ENCODE measurements around the gene GRWD1.

Gene GRWD1

DNA sequence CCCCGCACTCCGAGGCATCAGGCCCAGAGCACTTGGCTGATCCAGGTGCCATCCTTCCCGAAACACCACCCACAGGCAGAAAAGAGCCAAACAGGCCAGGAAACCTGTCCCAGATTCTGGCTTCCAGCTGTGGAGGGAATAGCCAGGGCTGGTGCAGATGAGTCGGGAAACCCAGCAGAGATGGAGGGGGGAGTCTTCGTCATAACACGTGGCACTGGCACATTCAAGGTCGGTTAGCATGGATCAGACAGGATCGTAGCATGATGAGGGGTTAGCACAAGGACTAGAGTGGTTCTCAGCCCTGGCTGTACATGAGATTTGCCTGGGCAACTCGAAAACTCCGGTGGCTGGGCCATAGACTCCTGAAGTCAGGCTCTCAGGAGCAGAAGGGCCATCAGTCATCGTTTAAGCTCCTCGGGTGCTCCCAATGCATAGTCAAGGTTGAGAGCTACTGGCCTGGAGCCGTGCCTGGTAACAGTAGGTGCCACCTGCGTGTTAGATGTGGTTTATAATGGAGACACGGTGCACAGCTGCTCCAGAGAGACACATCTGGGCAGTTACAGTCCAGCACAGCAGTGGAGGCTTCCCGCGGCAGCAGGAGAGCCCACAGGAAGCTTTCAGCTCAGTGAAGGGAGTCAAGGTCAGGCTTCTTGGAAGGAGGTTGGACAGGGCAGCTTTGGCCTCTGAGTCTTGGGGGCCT lies 29.7 kb downstream of the GRWD1 start:
- peaks cover 4% of the 10 kb centered on the region for H3K4me1 Mint-ChIP-seq
- H3K36me3 Mint-ChIP-seq = peaks cover 16% of the 10 kb centered on the region
- no peak overlapping the region for H3K4me3 Mint-ChIP-seq
- H3K9me3 Mint-ChIP-seq = no peaks in the 10 kb centered on the region
- H3K27me3 Mint-ChIP-seq = no peaks in the 10 kb centered on the region
- H3K27ac Mint-ChIP-seq = no peak overlapping the region
- DNase-seq (ENCODE audit: low spot score in 2 of 2) (no peak), ATAC-seq (ENCODE audit: low read depth) (no peak)

DNA sequence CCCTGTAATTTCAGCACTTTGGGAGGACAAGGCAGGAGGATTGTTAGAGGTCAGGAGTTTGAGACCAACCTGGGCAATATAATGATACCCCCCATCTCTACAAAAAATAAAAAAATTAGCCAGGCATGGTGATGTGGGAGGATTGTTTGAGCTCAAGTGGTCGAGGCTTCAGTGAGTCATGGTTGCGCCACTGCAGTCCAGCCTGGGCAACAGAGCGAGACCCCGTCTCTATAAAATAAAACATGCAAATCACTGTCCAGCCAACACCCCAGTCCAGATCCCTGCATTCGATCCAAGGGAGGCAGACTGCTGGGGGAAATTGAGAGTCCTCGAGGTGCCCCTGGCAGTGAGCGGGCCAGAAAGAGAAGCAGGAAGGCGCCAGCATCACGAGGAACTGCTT lies 30.4 kb downstream of the GRWD1 start:
- no peaks in the 10 kb centered on the region for H3K9me3 Mint-ChIP-seq
- H3K36me3 Mint-ChIP-seq = peaks cover 14% of the 10 kb centered on the region
- no peak overlapping the region for H3K4me3 Mint-ChIP-seq
- H3K27me3 Mint-ChIP-seq = no peaks in the 10 kb centered on the region
- DNase-seq (ENCODE audit: low spot score in 2 of 2) (no peak), ATAC-seq (ENCODE audit: low read depth) (no peak)
- no peak overlapping the region for H3K27ac Mint-ChIP-seq
- peaks cover 7% of the 10 kb centered on the region for H3K4me1 Mint-ChIP-seq

DNA sequence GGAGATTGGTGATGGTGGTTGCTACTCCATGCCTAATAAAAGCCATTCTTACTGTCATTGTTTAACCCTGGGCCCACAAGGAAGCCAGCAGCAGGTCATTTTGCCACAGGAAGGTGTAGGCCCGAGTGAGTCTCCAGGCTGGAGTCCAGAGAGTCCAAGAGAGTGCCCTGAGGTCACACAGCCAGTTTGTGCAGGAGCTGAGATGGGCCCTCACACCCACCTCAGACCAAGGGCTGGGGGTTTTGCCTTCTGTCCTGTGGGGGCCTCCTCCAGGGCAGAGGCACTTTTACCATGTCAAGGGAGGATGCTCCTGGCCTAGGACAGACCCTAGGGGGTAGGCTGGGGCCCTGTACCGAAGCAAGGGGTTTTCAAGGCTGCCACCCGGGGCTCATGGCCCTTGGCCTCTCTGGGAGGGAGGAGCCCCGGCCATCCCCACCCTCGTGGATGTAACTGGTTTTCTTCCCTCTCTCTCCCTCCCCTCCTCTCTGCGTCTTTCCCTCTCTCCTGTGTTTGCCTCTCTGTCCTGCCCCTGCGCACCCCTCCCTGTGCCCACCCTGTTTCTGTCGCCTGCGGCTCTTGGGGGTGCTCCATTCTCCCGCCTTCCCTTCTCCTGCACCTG lies 31.4 kb downstream of the GRWD1 start:
- Mint-ChIP-seq H3K9me3 (no peaks in the 10 kb centered on the region), H3K27me3 (no peaks in the 10 kb centered on the region), H3K4me1 (peaks cover 7% of the 10 kb centered on the region), H3K27ac (no peak overlapping the region), H3K4me3 (no peak overlapping the region), H3K36me3 (peaks cover 11% of the 10 kb centered on the region)
- DNase-seq (ENCODE audit: low spot score in 2 of 2) (no peak), ATAC-seq (ENCODE audit: low read depth) (no peak)

DNA sequence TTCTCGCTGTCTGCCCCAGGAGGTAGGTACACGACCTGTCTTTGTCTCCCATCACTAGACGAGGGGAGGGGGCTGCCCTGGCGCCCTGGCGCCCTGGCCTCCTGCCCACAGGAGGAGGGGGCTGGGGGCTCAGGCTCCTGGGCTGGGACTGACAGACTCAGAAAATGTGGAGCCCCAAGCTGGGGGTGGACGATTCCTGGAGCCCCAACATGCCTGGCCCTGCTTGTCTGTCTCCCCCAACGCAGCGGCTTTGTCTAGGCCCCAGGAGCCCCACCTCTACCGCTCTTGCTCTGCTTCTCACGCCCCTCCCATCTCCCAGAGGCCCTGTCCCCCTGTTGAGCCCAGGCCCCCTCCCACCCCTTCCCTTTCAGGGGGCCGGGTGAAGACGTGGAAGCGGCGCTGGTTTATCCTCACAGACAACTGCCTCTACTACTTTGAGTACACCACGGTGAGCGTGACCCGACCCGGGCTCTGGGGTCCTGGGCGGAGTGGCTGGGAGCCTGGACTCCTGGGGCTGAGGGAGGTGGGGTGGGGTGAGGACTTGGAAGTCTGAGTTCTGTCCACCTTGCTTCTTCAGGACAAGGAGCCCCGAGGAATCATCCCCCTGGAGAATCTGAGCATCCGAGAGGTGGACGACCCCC lies 32.0 kb downstream of the GRWD1 start:
- Mint-ChIP-seq H3K9me3 (no peaks in the 10 kb centered on the region), H3K36me3 (peaks cover 7% of the 10 kb centered on the region), H3K27me3 (no peaks in the 10 kb centered on the region), H3K4me1 (peaks cover 7% of the 10 kb centered on the region), H3K4me3 (no peak overlapping the region), H3K27ac (no peak overlapping the region)
- no peak for ATAC-seq (ENCODE audit: low read depth)
- DNase-seq (ENCODE audit: low spot score in 2 of 2) = no peak

DNA sequence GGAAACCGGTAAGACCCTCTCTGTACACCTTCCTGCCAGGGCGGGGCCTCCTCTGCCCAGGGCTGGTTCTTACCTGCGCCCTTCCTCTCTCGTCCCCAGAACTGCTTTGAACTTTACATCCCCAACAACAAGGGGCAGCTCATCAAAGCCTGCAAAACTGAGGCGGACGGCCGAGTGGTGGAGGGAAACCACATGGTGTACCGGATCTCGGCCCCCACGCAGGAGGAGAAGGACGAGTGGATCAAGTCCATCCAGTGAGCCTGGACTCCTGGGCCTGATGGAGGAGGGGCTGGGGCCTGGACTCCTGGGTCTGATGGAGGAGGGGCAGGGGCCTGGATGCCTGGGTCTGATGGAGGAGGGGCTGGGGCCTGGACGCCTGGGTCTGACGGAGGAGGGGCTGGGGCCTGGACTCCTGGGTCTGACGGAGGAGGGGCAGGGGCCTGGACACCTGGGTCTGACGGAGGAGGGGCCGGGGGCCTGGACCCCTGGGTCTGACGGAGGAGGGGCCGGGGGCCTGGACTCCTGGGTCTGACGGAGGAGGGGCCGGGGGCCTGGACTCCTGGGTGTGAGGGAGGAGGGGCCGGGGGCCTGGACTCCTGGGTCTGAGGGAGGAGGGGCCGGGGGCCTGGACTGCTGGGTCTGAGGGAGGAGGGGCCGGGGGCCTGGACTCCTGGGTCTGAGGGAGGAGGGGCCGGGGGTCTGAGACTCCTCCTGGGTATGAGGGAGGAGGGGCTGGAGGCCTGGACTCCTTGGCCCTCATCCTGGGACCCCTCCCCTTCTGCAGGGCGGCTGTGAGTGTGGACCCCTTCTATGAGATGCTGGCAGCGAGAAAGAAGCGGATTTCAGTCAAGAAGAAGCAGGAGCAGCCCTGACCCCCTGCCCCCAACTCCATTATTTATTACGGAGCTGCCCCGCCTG lies 32.8 kb downstream of the GRWD1 start:
- no peak for DNase-seq (ENCODE audit: low spot score in 2 of 2)
- Mint-ChIP-seq H3K4me3 (no peak overlapping the region), H3K27ac (no peak overlapping the region), H3K4me1 (peaks cover 7% of the 10 kb centered on the region), H3K9me3 (no peaks in the 10 kb centered on the region), H3K27me3 (no peaks in the 10 kb centered on the region), H3K36me3 (peaks cover 7% of the 10 kb centered on the region)
- no peak for ATAC-seq (ENCODE audit: low read depth)

DNA sequence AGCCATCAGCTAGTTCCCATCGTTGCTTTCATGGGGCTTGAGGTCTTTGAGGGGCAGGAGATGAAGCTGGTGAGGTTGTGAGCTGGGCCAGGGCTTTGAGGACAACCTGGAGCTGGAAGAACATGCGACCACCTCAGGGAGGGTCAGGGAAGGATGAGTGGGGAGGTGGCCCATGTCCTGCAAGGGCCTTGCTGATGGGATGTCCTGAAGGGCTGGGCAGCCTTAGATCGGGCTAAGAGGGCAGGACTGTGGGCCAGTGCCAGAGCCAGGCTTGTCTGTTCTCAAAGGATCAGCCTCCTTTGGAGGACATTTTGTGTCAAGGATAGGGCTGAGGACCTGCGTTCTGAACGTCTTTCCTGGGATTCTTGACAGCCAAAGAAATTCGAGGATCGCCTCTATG lies 33.9 kb downstream of the GRWD1 start:
- DNase-seq (ENCODE audit: low spot score in 2 of 2) = no peak
- no peak for ATAC-seq (ENCODE audit: low read depth)
- H3K27ac Mint-ChIP-seq = no peak overlapping the region
- peak overlapping the region; percentile 93 for H3K4me3 Mint-ChIP-seq
- H3K4me1 Mint-ChIP-seq = peaks cover 9% of the 10 kb centered on the region
- no peaks in the 10 kb centered on the region for H3K9me3 Mint-ChIP-seq
- peaks cover 4% of the 10 kb centered on the region for H3K27me3 Mint-ChIP-seq
- peaks cover 3% of the 10 kb centered on the region for H3K36me3 Mint-ChIP-seq

DNA sequence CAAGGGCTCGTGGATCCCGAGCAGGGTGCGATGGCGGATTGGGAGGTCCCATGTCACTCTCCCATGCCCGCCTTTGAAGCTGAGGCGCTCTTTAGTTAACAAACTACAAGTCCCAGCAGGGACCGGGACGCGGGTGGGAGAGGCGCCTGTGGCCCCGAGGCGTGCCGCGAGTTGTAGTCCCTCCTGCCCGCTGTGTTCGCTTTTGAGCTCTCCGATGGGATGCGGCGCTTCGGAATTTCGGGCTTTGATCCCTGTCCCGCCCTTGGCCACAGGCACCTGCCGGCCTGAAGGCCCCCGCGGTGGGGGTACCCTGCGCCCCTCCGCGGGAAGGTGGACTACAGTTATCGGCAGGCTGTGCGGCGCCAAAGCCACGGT lies 34.4 kb downstream of the GRWD1 start:
- no peak for DNase-seq (ENCODE audit: low spot score in 2 of 2)
- Mint-ChIP-seq H3K27me3 (peaks cover 4% of the 10 kb centered on the region), H3K4me3 (peak overlapping the region; percentile 93), H3K27ac (peak overlapping the region; percentile 55), H3K36me3 (peaks cover 3% of the 10 kb centered on the region), H3K4me1 (peaks cover 9% of the 10 kb centered on the region), H3K9me3 (no peaks in the 10 kb centered on the region)
- ATAC-seq (ENCODE audit: low read depth) = peak; percentile 67

DNA sequence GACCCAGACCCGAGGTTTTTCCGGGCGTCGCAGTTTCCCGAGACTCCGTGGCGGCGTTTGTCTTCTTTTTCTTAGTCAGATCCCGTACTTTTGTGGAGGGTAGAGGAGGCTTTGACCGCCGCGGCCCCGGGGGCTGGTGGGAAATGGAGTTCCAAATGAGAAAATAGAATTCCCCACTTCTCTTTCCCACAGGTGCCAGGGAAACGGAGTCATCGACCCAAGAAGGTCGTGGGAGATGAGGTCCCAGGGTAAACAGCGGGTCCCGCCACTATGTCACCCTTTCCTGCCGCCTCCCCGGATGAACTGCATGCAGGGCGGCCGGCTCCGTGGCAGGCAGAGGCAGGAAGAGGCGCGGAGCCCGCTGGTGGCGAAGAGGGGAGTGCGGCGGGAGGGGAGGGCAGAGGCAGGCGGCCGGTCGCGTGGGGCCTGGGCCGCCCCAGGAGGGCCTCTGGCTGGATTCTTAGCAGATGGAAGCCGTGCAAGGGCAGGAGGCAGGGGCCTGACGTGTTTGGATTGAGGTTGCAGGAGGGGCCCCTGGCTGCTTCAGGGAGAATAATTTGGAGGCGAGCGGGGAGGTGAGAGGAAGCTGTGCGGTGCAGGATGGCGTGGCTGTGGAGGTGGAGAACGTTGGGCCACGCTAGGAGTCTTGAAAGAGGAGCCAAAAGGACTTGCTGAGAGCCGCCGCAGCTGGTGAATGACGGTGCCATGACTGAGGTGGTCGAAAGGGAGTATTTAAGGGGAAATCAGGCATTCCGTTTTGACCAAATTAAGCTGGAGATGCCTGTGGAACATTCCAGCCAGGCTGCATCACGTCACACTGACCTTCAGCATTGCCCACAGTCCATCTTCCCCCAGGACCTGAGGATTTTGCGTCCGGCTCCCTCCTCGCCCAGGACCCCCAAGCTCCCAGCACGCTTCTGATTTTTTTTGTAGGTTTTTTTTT lies 35.0 kb downstream of the GRWD1 start:
- ATAC-seq (ENCODE audit: low read depth) = peak; percentile 78
- peaks cover 9% of the 10 kb centered on the region for H3K4me1 Mint-ChIP-seq
- peaks cover 4% of the 10 kb centered on the region for H3K27me3 Mint-ChIP-seq
- peaks cover 2% of the 10 kb centered on the region for H3K36me3 Mint-ChIP-seq
- no peak for DNase-seq (ENCODE audit: low spot score in 2 of 2)
- peak overlapping the region; percentile 93 for H3K4me3 Mint-ChIP-seq
- H3K9me3 Mint-ChIP-seq = no peaks in the 10 kb centered on the region
- H3K27ac Mint-ChIP-seq = peak overlapping the region; percentile 55

DNA sequence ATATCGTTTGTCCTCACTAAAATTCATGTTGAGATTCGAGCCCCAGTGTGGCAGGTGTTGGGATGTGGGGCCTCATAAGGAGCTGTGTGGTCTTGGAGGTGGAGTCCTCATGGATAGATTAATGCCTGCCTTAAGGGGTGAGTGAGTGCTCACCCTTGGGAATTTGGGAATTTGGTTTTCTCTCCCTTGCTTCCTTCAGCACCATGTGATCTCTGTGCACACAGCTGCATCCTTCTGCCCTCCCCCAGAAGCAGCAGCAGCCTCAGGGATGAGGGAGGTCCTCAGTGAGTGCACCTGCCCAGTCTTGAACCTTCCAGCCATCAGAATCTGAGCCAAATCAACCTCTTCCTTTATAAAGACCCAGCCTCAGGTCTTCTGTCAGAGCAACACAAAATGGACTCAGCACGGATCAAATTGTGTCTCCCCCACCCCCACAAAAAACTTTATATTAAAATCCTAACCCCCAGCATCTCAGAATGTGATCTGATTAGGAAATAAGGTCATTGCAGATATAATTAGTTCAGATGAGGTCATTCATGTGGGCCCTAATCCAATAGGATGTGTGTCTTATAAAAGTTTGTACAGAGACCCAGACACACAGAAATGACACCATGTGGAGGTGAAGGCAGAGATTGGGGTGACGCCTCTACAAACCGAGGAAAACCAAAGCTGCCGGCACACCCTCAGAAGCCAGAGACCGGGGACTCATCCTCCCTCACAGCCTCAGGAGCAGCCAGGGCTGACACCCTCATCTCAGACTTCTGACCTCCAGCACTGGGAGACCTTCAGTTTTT lies 36.3 kb downstream of the GRWD1 start:
- H3K4me3 Mint-ChIP-seq = peak overlapping the region; percentile 93
- H3K9me3 Mint-ChIP-seq = no peaks in the 10 kb centered on the region
- peaks cover 7% of the 10 kb centered on the region for H3K27me3 Mint-ChIP-seq
- peaks cover 2% of the 10 kb centered on the region for H3K36me3 Mint-ChIP-seq
- H3K4me1 Mint-ChIP-seq = peaks cover 12% of the 10 kb centered on the region
- no peak for ATAC-seq (ENCODE audit: low read depth)
- H3K27ac Mint-ChIP-seq = no peak overlapping the region
- no peak for DNase-seq (ENCODE audit: low spot score in 2 of 2)

DNA sequence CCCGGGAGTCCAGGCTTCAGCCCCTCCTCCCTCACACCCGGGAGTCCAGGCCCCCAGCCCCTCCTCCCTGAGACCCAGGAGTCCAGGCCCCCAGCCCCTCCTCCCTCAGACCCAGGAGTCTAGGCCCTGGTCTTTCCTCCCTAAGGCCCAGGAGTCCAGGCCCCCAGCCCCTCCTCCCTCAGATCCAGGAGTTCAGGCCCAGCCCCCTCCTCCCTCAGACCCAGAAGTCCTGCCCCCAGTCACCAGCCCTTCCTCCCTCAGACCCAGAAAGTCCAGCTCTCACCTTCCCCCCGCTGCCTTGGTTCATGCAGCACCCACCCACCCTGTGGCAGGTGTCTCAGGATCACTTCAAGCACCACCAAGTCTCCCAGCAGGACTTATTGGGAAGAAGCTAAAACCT lies 37.5 kb downstream of the GRWD1 start:
- ATAC-seq (ENCODE audit: low read depth) = no peak
- no peaks in the 10 kb centered on the region for H3K9me3 Mint-ChIP-seq
- no peaks in the 10 kb centered on the region for H3K36me3 Mint-ChIP-seq

DNA sequence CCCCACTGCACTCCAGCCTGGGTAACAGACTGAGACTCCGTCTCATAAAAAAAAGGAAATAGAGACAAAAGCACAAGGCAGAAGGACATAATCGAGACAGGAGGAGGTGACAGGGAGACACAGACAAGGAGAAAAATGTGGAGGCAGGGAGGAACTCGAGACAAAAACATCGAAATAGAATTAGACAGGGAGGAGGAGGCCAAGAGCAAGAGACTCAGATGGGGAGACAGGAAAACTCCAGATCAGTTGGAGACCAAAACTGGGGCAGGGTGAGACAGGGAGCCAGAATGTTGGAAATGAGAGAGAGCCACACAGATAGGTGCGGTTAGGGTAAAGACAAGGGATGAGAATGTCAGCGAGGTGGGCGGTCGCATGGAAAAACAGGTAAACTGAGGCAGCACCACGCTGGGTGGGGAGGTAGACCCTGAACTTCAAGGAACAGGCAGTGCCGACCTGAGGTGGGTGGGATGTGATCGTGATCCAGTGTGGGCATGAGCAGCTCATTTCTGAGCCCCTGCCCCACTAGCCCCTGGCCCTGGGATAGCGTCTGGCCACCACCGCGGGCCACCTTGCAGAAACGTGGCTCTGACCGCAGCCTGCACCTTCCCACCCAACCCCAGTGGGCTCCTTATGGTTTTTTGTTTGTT lies 38.6 kb downstream of the GRWD1 start:
- H3K4me3 Mint-ChIP-seq = no peak overlapping the region
- no peaks in the 10 kb centered on the region for H3K36me3 Mint-ChIP-seq
- peaks cover 12% of the 10 kb centered on the region for H3K4me1 Mint-ChIP-seq
- H3K27me3 Mint-ChIP-seq = peaks cover 7% of the 10 kb centered on the region
- ATAC-seq (ENCODE audit: low read depth) = no peak
- H3K27ac Mint-ChIP-seq = no peak overlapping the region
- H3K9me3 Mint-ChIP-seq = no peaks in the 10 kb centered on the region
- DNase-seq (ENCODE audit: low spot score in 2 of 2) = no peak

More for the DNA sequence above, 37.5 kb downstream of the GRWD1 start:
- Mint-ChIP-seq H3K4me3 (no peak overlapping the region), H3K4me1 (peaks cover 12% of the 10 kb centered on the region), H3K27me3 (peaks cover 7% of the 10 kb centered on the region), H3K27ac (no peak overlapping the region)
- DNase-seq (ENCODE audit: low spot score in 2 of 2) = no peak

DNA sequence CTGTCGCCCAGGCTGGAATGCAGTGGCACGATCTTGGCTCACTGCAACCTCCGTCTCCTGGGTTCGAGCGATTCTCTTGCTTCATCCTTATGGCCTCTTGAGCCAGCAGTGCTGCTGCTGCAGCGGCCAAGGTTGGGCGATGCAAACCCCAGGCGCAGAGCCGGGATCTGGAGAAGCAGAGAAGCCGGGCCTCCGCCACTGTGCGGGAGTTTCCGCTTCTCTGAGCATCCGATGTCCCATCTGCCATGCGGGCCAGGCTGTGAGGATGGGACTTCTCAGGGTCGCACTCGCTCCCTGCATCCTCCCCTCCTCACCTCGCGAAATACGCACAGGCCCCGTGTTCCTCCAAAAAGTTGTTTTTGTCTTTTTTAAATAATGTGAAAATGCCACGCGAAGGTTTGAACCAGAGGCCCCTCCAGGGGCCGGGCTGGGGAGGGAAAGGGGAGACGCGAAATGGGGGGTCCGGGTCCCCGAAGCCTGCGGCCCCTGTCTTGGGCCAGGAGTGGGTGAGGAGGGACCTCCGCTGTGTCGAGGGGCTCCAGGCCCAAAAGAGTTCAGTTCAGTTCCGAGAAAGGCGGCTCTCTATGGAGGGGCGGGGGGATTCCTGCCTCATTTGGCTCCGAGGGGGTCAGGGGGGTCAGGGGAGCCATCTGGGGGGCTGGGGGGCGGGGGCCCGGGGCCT lies 39.3 kb downstream of the GRWD1 start:
- no peaks in the 10 kb centered on the region for H3K36me3 Mint-ChIP-seq
- H3K27ac Mint-ChIP-seq = no peak overlapping the region
- DNase-seq (ENCODE audit: low spot score in 2 of 2) (no peak), ATAC-seq (ENCODE audit: low read depth) (no peak)
- no peak overlapping the region for H3K4me3 Mint-ChIP-seq
- H3K4me1 Mint-ChIP-seq = peaks cover 17% of the 10 kb centered on the region
- H3K9me3 Mint-ChIP-seq = no peaks in the 10 kb centered on the region
- peaks cover 7% of the 10 kb centered on the region for H3K27me3 Mint-ChIP-seq
